ENCODE results near the gene PDIK1L.

PDIK1L gene

DNA sequence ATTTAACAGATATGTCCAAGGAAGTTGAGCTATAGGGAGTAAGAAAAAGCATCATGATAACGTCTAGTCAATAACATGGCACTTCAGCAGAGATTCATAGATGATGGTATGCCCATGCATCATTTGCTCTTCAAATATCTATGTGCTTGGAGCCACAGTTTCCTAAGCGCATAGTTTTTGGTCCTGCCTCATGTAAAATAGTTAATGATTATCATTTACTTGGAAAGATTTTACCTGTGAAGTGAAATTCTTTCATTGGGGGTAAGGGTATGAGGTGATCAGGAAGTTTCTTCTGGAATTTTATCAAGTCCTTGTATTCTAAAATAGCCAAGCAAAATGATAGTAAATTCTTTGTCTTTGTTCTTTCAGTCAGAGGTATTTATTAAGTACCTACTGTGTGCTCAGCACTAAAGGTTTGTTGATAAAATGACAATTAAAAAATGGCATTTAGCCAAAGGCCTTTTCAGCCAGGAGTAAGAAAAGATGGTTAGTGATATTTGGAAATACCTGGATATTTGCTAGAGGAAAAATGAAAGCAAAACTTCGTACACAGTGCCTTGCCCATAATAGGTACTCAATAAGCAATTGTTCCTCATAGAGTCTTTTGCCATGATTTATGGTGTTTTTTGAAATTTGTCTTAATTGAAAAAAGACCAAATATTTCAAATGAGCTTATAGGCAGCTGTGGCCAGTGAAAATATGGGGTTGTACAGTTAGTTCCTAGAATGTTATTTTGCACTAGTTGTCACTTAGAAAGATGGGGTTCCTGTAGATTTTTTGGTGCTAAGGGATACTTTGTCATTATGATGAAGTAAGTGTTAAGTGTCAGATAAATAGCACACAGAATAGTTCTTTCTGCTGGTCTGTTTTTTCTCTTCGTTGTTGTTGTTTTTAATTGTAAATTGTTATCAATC is 13.1 kb downstream of the PDIK1L start:
- TF ChIP-seq, protein P1, sequence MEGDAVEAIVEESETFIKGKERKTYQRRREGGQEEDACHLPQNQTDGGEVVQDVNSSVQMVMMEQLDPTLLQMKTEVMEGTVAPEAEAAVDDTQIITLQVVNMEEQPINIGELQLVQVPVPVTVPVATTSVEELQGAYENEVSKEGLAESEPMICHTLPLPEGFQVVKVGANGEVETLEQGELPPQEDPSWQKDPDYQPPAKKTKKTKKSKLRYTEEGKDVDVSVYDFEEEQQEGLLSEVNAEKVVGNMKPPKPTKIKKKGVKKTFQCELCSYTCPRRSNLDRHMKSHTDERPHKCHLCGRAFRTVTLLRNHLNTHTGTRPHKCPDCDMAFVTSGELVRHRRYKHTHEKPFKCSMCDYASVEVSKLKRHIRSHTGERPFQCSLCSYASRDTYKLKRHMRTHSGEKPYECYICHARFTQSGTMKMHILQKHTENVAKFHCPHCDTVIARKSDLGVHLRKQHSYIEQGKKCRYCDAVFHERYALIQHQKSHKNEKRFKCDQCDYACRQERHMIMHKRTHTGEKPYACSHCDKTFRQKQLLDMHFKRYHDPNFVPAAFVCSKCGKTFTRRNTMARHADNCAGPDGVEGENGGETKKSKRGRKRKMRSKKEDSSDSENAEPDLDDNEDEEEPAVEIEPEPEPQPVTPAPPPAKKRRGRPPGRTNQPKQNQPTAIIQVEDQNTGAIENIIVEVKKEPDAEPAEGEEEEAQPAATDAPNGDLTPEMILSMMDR (IDR thresholded peaks at IDR 0.05): no peak
- no peak for DNase-seq
- Mint-ChIP-seq H3K9me3 (no peaks in the 10 kb centered on the region), H3K27ac (no peak overlapping the region), H3K36me3 (ENCODE audit: low read depth) (peaks cover 32% of the 10 kb centered on the region), H3K4me1 (peaks cover 36% of the 10 kb centered on the region), H3K27me3 (ENCODE audit: low read depth, poor library complexity) (peaks cover 4% of the 10 kb centered on the region), H3K4me3 (no peak overlapping the region)

DNA sequence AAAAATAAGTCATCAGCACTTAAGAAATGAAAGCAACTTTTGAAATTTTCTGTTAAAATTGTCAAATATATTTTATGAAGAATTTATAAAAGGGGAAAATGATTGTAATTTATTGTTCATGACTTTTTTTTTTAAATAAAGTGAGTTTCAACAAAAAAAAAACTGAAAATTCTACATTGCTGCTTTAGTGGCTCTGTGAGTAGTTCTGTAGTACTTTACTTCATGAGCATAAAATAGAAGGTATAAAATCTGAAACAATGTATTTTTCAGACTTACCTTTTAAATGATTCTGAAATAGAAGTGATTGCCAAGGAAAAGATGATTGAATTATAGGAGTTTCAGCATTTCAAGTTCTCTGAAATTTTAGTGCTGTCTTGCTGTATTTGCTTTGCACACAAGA is 13.8 kb downstream of the PDIK1L start:
- no peak overlapping the region for H3K27ac Mint-ChIP-seq
- no peak for DNase-seq
- peaks cover 25% of the 10 kb centered on the region for H3K36me3 Mint-ChIP-seq (ENCODE audit: low read depth)

DNA sequence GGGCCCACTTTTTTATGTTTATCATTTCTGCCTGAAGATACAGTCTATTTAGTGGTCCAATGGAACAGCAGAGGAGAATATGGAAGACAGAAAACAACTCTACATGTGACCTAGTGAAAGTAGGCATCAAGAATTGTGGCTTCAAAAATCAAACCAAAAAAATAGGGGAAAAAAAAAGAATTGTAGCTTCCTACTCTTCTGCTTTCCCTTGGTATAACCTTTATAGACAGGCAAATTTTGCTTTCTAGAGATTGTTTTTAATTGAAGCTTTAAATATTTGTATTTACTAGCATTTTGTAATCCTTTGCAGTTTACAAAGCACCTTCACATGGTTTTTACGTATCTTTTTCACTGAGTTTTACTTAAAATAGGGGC is 14.3 kb downstream of the PDIK1L start:
- TF ChIP-seq, protein P1 (IDR thresholded peaks at IDR 0.05): no peak
- H3K27me3 Mint-ChIP-seq (ENCODE audit: low read depth, poor library complexity): peaks cover 8% of the 10 kb centered on the region
- H3K4me3 Mint-ChIP-seq: no peak overlapping the region
- peaks cover 22% of the 10 kb centered on the region for H3K36me3 Mint-ChIP-seq (ENCODE audit: low read depth)
- H3K27ac Mint-ChIP-seq: no peak overlapping the region
- H3K4me1 Mint-ChIP-seq: peaks cover 36% of the 10 kb centered on the region
- DNase-seq: no peak
- H3K9me3 Mint-ChIP-seq: no peaks in the 10 kb centered on the region

More for the DNA sequence above, 13.8 kb downstream of the PDIK1L start:
- TF ChIP-seq, protein P1 (IDR thresholded peaks at IDR 0.05): no peak
- Mint-ChIP-seq H3K4me3 (no peak overlapping the region), H3K9me3 (no peaks in the 10 kb centered on the region), H3K4me1 (peaks cover 36% of the 10 kb centered on the region), H3K27me3 (ENCODE audit: low read depth, poor library complexity) (peaks cover 4% of the 10 kb centered on the region)

- no peak for DNase-seq
- Mint-ChIP-seq H3K4me1 (peaks cover 35% of the 10 kb centered on the region), H3K9me3 (no peaks in the 10 kb centered on the region), H3K27me3 (ENCODE audit: low read depth, poor library complexity) (peaks cover 8% of the 10 kb centered on the region), H3K27ac (no peak overlapping the region), H3K36me3 (ENCODE audit: low read depth) (peaks cover 22% of the 10 kb centered on the region), H3K4me3 (no peak overlapping the region)
- TF ChIP-seq, protein P1 (IDR thresholded peaks at IDR 0.05): no peak
Measured at GRCh38 chr1:26126321-26127084, 14.9 kb downstream of the PDIK1L start.

DNA sequence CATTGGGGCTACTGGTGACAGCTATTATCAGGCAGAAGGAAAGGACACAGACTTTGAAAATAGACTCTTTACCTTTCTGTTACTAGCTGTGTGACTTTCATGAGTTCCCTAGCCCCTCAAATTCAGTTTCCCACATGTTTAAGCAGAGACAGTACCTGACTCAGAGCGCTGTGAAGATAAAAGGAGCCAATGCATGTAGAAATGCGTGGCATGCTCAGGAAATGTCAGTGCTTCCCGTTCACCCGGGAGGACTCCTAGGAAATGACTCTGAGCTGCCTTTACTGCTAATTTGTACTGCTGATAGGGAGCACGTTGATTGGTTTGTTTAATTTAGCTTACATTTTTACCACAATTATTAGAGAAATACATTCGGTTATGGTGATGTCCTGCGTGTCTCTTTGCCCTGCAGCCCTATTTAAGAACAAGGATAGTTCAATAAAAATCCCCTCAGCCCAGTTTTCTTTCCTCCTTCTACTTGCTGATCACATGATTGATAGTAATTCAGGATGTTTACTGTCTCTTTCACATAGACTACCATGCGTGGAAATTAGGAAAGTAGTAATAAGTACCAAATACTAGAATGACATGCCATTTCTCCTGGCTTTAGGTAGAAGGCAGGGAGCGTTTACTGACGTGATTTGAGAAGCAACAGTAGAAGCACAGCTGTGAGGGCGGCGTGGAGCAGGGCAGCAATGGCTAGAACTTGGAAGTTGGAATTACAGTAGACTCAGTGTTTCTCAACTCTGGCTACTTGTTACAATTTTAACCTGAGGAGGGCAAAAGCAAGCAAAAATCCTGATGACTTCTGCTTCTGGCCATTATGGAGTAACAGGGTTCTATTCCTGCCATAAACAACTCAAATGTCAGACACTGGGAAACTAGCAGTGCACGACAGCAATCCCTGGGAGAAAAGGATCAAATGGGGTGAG is 15.9 kb downstream of the PDIK1L start:
- Mint-ChIP-seq H3K27ac (peak overlapping the region; percentile 16), H3K27me3 (ENCODE audit: low read depth, poor library complexity) (peaks cover 12% of the 10 kb centered on the region)

More for the DNA sequence above, 15.9 kb downstream of the PDIK1L start:
- TF ChIP-seq, protein P1 (IDR thresholded peaks at IDR 0.05): no peak
- H3K4me1 Mint-ChIP-seq: peaks cover 29% of the 10 kb centered on the region
- H3K9me3 Mint-ChIP-seq: no peaks in the 10 kb centered on the region
- peak overlapping the region; percentile 14 for H3K4me3 Mint-ChIP-seq
- H3K36me3 Mint-ChIP-seq (ENCODE audit: low read depth): peaks cover 12% of the 10 kb centered on the region
- no peak for DNase-seq

Data from nephron progenitor cell (in vitro differentiated cells).